Measurements from ENCODE around the gene TMEM178B. TPM values are rescaled to one million over a fixed set of nuclear protein-coding genes. Genes with fewer than 3 reads are reported as not detected.

Gene TMEM178B
- total and polyA plus RNA-seq, 2 of the 4 experiments (the other 2 are of a cell fraction) = under 0.01 to 0.05 TPM

DNA sequence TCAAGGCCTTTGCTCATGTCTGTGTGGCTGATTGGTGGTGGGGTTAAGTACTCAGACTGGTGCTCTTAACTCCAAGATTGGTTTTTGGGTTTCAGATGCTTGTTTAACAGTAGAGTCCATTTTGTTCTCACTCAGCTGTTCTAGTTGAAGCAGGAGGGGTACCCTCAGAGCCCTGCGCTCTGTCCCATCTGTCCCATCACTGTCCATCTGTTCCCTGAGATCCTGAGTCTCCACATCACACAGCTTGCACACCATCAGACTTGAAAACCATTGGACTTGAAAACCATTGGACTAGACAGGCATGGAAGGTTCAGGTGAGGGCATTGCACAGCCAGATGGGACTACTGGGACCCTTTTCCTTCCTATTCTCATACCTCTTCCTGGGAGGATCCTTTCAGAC lies 39.3 kb downstream of the TMEM178B start:
- Histone ChIP-seq H3K9ac (ENCODE audit: low read depth, low read length) (no peak overlapping the region), H4K5ac (ENCODE audit: low read depth, low read length) (no peak overlapping the region), H3K27me3 (ENCODE audit: control insufficient read depth, insufficient read depth, low read length) (no peaks in the 10 kb centered on the region), H2AFZ (replicated peaks; ENCODE audit: low read length, poor library complexity) (no peak overlapping the region), H3K56ac (ENCODE audit: extremely low read depth, insufficient read depth, low read length) (no peak overlapping the region), H4K8ac (ENCODE audit: low read depth in 2 of 2, low read length in 2 of 2) (no peak overlapping the region), H3K9me3 (ENCODE audit: control insufficient read depth, insufficient read depth, low read length) (peaks cover 2% of the 10 kb centered on the region; the same call in 1 of the 2 replicates), H3K4me3 (ENCODE audit: insufficient read depth, low read depth, low read length) (no peak overlapping the region), H3K36me3 (ENCODE audit: control insufficient read depth, insufficient read depth, low read length) (no peaks in the 10 kb centered on the region), H3K4me2 (ENCODE audit: low read depth, low read length) (no peak overlapping the region), H2AK9ac (replicated peaks; ENCODE audit: low read depth, low read length, poor library complexity) (no peak overlapping the region), H3K4me1 (ENCODE audit: control insufficient read depth, insufficient read depth, low read length) (no peaks in the 10 kb centered on the region), H3K4ac (ENCODE audit: low read depth, low read length) (no peak overlapping the region), H3K9me1 (ENCODE audit: insufficient read depth, low read length) (no peaks in the 10 kb centered on the region), H2BK20ac (ENCODE audit: low read depth, low read length) (no peak overlapping the region), H3K23ac (ENCODE audit: low read depth, low read length) (no peak overlapping the region), H3K18ac (ENCODE audit: low read depth, low read length) (no peak overlapping the region), H4K91ac (ENCODE audit: insufficient read depth, low read depth, low read length) (no peak overlapping the region), H3K14ac (replicated peaks; ENCODE audit: low read depth, low read length) (no peak overlapping the region), H2BK120ac (ENCODE audit: low read depth, low read length) (no peak overlapping the region), H4K20me1 (ENCODE audit: insufficient read depth, low read length) (no peaks in the 10 kb centered on the region), H2AK5ac (ENCODE audit: low read depth, low read length) (no peak overlapping the region), H3K27ac (ENCODE audit: insufficient read depth, low read length) (no peak overlapping the region), H2BK15ac (ENCODE audit: low read depth, low read length) (no peak overlapping the region), H2BK5ac (ENCODE audit: low read depth, low read length, poor library complexity, severe bottlenecking) (no peak overlapping the region), H3K79me1 (ENCODE audit: low read depth in 1 of 2, low read length in 2 of 2) (no peaks in the 10 kb centered on the region)
- POLR2A ChIA-PET (ENCODE audit: unreplicated experiment) = no interaction called here
- BruUV-seq (replicated peaks) = no TSS peak
- intact Hi-C loops (cut with micrococcal nuclease) (no loop called here), dilution Hi-C loops (cut with HindIII; ENCODE audit: low sequenced_read_pairs, unreplicated experiment) (no loop called here), in situ Hi-C loops (cut with MboI; ENCODE audit: low sequenced_read_pairs) (no loop called here)
- DNase-seq (no peak), ATAC-seq (ENCODE audit: low read depth) (no peak)
- TF ChIP-seq MAZ (IDR thresholded peaks at IDR 0.05; ENCODE audit: borderline replicate concordance, low read depth, low read length) = no peak
- no peak for TF ChIP-seq MAFK (IDR thresholded peaks at IDR 0.05; ENCODE audit: low read depth, low read length)
- no peak for TF ChIP-seq POLR2A (IDR thresholded peaks at IDR 0.05; ENCODE audit: low read depth, low read length)
- TF ChIP-seq CHD1 (IDR thresholded peaks at IDR 0.05; ENCODE audit: low read depth, low read length) = no peak
- no CpG with 5 or more reads among the region's 1 CpG for WGBS, 2 experiments (ENCODE audit: extremely low coverage in 2 of 2, insufficient read length in 1 of 2)
- CTCF ChIA-PET = no interaction called here

Data from IMR-90 (cell line).